GM12872 (cell line): ENCODE results near the gene GNAT2.

Experiments
- TF ChIP-seq, protein P1 (sequence below): IDR thresholded peaks from 3 replicates; pipeline ENCODE4 v1.5.1; 2011; ENCODE audit warnings: low read depth, mild to moderate bottlenecking, low read length, moderate library complexity; ENCODE audit not compliant: insufficient read depth

The GNAT2 gene

DNA sequence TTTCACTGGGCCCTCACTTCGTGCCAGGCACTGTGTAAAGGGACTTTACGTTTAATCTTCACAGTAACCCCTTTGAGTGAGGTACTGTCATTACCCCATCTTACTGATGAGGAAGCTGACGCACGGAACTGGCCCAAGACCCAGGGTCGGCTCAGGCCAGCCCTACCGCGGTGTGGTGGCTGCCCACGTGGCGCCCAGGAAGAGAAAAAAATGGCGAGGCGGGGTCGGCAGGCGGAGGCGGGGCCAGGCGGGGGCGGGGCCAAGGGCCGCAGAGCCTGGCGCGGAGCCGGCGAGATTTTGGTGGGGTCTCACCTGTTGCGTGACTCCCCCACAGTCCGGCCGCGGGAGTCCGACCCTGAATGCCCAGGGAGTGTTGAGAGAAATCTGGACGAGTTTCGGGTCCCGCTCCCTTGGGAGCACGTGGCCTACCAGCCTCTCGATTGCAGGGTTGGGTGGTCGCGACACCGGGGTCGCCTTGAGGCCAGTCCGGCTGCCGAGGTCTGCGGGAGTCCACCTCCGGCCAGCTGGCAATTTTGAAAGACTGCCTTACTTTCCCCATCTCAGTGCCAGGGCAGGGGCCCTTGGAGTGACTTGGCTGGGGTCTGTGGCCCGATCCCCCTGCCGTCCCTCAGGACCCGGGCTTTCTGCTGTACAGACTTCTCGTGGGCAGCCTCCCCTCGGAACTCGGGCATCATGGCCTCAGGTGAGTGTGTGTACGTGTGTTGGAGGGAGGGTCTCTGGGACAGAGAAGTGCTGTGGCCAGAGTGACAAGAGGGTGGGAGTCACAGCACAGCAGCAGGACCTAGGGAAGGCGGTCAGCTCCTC is at the start of gene GNAT2, which contains the start of gene AMPD2:
GNAT2 (minus strand) TSS at position 41 of the 825 bp plus-strand sequence. CDS start 6,746 bp downstream, outside the sequence.
AMPD2 (plus strand) TSS at position 262 of the 825 bp plus-strand sequence. CDS start 1,339 bp downstream, outside the sequence.
- TF ChIP-seq, protein P1, sequence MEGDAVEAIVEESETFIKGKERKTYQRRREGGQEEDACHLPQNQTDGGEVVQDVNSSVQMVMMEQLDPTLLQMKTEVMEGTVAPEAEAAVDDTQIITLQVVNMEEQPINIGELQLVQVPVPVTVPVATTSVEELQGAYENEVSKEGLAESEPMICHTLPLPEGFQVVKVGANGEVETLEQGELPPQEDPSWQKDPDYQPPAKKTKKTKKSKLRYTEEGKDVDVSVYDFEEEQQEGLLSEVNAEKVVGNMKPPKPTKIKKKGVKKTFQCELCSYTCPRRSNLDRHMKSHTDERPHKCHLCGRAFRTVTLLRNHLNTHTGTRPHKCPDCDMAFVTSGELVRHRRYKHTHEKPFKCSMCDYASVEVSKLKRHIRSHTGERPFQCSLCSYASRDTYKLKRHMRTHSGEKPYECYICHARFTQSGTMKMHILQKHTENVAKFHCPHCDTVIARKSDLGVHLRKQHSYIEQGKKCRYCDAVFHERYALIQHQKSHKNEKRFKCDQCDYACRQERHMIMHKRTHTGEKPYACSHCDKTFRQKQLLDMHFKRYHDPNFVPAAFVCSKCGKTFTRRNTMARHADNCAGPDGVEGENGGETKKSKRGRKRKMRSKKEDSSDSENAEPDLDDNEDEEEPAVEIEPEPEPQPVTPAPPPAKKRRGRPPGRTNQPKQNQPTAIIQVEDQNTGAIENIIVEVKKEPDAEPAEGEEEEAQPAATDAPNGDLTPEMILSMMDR, result no peak

DNA sequence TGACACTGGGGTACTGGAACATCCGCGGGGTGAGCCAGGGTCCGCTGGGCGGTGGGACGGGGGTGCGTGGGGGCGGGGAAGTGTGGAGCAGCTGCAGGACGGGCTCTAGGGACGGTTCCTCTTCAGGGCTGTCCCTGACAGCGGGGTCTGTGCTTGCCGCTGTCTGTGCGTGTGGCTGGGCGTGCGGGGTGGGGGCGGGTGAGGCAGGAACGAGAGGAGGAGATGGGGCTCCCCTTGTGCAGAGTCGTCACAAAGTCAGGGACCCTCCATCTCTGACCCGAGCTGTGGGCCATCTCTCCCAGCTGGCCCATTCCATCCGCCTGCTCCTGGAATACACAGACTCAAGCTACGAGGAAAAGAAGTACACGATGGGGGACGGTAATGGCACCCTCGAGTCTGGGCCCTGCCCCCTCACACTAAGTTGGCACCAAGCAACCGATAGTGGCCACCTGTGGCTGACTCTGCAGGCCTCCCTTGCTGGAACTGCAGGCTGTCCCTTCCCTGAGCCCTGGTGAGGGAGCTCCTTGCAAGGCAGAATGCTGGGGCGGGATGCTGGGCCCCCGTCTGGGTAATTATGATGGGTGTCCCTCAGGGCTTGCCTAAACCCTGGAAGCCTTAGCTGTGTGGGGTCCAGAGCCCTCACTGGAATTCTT is 48.8 kb upstream of the GNAT2 start:
- TF ChIP-seq, protein P1, result no peak

DNA sequence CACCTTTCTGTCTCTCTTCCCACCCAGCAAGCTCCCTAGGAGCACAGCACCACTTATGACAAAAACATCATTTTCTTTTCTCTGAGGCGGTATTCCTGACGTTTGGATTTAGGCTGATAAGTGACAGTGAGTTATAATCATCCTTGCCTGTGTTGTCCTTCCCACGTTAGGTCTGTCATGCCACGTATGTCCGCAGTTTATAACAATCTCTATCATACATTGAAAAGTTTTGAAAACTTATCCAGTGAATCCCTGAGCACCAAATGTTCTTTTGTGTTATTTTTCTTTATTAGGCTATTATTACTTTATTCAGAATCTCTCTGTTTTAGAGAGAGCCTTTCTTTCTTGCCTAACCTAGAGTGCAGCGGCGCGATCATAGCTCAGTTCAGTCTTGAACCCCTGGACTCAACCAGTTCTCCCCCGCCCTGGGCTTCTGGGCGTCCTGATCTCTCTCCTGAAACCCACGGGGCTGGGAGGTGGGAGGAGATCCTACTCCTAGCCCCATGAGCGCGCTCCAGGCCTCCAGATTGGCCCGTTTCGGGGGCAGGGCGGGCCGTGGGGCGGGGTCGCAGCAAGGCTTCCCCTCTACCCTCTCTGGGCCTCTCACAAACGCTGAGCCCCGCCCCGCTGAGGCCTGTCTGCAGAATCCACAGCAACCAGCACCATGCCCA is 48.2 kb upstream of the GNAT2 start, which contains the start of gene GSTM2:
GSTM2 (plus strand) TSS at position 606 of the 671 bp plus-strand sequence; CDS start at position 665, 59 bp downstream.
- TF ChIP-seq, protein P1, result no peak

DNA sequence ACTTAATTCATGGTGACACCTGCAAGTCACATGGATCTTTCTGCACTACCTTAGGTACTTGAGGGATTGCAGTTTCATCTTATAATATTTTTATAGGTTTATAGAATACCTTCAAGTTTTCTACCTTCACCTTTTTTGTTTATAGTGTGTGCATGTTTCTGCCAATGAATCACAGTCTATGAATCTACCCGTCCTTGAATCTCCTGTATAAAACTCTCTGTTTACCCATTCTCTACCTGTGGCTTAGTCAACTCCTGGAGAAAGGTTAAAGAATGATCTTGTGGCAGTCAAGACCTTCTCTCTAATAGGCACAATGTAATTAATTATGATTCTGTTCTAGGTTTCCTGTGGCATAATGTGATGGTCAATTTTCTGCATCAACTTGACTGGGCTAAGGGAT is 45.3 kb upstream of the GNAT2 start:
- TF ChIP-seq, protein P1, result no peak

DNA sequence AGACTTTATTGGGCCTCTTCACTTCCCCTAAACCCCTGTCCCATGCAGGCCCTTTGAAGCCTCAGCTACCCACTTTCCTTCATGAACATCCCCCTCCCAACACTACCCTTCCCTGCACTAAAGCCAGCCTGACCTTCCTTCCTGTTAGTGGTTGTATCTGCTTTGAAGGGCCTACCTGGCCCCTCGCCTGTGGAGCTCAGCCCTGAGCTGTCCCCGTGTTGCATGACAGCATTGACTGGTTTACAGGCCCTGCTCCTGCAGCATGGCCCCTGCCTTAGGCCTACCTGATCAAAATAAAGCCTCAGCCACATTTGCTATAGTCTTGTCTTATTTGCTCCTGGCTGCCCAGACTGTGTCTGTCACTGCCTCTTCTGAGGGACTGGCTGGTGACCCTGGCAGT is 42.0 kb upstream of the GNAT2 start:
- TF ChIP-seq, protein P1, result no peak

DNA sequence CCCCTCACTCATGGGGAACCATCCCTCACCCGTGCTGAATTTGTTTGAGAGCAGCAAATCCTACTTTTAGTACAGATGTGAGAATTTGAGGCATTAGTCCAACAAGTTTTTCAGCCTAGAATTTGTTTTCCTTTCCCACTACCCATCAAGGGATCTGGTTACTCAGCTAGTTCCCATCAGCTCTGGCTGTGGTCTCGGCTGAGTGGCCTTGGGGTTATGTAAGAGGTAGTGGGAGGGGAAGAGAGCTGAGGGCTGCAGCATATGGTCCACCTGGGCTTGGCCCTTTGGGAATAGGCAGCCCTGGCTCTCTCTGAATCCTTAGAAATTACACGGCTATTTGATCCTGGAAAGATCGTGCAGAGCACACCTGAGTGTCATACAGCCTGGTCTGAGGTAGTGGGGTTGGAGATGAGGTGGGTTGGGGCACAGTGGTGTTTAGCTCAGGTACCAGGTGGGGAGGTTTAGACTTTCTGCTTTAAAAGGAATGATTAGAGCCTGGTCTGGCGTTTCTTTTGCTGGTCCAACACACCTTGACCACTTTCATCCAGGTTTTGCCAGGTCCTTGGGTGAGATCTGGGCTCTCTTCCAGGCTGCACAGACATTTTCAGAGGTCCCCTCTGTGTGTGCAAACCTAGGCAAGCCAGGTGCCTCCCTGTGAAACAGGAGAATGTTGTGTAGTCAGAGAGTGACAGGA is 40.7 kb upstream of the GNAT2 start:
- TF ChIP-seq, protein P1, result no peak
